Measurements from ENCODE around the gene EPS8L3. TPM values are rescaled to one million over a fixed set of nuclear protein-coding genes. Genes with fewer than 3 reads are reported as not detected.

The EPS8L3 gene
- total RNA-seq, 2 experiments from 2014 or later: not detected

DNA sequence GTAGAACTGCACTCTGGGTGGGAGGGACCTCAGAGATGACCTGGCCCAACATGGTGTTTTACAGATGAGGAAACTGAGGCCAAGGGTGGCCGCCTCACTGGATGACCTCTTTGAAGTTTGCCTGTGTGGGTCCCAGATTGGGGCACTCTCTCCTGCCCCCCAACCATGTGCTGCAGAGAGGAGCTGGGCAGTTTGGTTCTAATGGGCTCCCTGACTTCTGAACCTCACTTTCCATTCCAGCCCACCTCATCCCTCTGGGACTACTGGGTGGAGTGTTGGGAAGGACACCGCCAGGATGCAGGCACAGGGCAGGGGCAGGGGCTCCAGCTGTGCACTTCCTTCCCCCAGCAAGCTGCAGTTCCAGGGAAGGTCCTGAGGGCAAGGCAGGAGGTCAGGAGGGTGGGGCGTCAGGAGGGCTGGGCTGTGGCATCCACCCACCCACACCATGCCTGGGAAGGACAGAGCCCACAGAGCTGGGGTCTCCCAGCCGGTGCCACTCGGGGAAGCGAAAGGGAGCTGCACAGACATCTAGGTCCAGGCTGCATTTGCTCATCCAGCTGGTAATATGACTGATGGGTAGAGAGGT, 10.3 kb upstream of the EPS8L3 start:
- POLR2A ChIA-PET: interaction anchor here (0.6 to 4.1 kb wide), 5 partner anchors 38 to 211 kb away, joined by 3 to 45 read pairs (median 3); partner anchors contain the start of gene AHCYL1
- CTCF ChIA-PET: interaction anchor here (0.6 to 24.0 kb wide), 25 partner anchors 15 to 286 kb away, joined by 3 to 745 read pairs (median 3); partner anchors contain the start of genes AHCYL1, GNAI3 and GSTM1
- no peaks in the 10 kb centered on the region for H3K27me3 Mint-ChIP-seq
- intact Hi-C loops (cut with micrococcal nuclease): loop anchor here (1.0 kb wide), 1 partner anchor 131 kb away; no protein-coding TSS in a partner anchor
- no peaks in the 10 kb centered on the region for H3K9me3 Mint-ChIP-seq
- no peak overlapping the region for H3K4me3 Mint-ChIP-seq
- no peaks in the 10 kb centered on the region for H3K4me1 Mint-ChIP-seq (ENCODE audit: low read depth)
- no peaks in the 10 kb centered on the region for H3K36me3 Mint-ChIP-seq (ENCODE audit: low read depth)
- TF ChIP-seq, protein P1, sequence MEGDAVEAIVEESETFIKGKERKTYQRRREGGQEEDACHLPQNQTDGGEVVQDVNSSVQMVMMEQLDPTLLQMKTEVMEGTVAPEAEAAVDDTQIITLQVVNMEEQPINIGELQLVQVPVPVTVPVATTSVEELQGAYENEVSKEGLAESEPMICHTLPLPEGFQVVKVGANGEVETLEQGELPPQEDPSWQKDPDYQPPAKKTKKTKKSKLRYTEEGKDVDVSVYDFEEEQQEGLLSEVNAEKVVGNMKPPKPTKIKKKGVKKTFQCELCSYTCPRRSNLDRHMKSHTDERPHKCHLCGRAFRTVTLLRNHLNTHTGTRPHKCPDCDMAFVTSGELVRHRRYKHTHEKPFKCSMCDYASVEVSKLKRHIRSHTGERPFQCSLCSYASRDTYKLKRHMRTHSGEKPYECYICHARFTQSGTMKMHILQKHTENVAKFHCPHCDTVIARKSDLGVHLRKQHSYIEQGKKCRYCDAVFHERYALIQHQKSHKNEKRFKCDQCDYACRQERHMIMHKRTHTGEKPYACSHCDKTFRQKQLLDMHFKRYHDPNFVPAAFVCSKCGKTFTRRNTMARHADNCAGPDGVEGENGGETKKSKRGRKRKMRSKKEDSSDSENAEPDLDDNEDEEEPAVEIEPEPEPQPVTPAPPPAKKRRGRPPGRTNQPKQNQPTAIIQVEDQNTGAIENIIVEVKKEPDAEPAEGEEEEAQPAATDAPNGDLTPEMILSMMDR (IDR thresholded peaks at IDR 0.05): peak; percentile 10
- H3K27ac Mint-ChIP-seq: no peak overlapping the region
- ATAC-seq (no peak), DNase-seq (no peak)

DNA sequence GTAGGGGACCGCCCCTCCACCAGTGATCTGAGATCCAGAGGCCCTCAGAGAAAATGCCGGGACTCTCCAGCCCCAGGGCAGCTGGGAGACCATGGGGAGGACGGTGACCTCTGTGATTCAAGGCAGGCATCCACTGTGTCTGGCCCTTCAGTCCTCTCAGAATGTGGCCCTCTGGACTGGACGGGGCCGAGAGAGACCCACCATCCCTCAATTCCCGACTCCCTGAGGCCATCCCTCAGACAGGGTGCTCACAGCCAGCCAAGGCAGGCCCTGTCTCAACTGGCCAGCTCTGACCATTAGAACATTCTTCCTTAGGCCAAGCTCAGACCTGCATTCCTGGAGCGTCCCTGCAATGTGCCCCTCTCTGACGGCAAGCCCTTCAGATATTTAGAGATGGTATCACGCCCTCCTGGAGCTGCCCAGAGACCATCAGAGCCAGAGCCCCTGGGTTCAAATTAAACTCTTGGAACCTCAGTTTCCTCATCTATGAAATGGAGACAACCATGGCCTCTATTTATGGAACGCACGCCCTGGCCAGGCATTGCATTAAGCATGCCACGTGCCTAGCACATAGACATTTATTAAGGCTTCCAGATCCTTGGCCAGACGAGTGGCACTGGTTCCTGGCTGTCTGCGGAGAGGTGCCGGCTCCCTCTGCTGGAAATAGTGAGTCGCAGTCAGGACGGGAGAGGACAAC, 9.6 kb upstream of the EPS8L3 start:
- H3K9me3 Mint-ChIP-seq: no peaks in the 10 kb centered on the region

DNA sequence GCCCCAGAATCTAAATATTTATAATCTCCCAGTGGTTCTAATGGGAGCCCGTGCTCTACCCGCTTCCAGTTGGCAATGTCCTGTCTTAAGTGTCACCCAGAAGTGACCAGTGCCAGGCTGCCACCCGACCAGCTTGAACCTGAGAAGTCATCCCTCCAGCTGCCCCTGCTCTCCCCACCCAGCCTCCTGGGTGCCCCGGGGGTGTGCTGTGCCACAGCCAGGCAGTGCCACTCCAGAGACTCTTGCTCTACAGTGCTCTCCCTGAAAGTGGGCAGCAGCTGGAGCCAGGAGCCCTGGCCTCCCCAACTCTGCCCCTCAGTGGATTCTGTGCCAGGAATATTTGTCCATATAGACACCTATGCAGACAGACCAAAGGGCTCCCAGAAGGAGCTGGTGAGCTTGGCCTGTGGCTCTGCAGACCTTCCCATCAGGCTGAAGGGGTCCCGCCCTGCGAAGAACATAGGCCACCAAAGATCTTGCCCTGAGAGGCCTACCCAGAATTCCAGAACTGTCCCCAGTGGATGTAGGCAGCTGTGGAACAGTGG, 9.0 kb upstream of the EPS8L3 start:
- CTCF ChIA-PET: interaction anchor here (0.7 to 24.0 kb wide), 17 partner anchors 16 to 269 kb away, joined by 3 to 745 read pairs (median 4); partner anchors contain the start of genes AHCYL1 and GPR61
- H3K36me3 Mint-ChIP-seq (ENCODE audit: low read depth): no peaks in the 10 kb centered on the region
- TF ChIP-seq, protein P1 (IDR thresholded peaks at IDR 0.05): no peak
- H3K27ac Mint-ChIP-seq: no peak overlapping the region
- H3K9me3 Mint-ChIP-seq: no peaks in the 10 kb centered on the region
- DNase-seq (no peak), ATAC-seq (no peak)
- no peak overlapping the region for H3K4me3 Mint-ChIP-seq
- no peaks in the 10 kb centered on the region for H3K27me3 Mint-ChIP-seq
- H3K4me1 Mint-ChIP-seq (ENCODE audit: low read depth): no peaks in the 10 kb centered on the region
- intact Hi-C loops (cut with micrococcal nuclease): loop anchor here (1.0 kb wide), 1 partner anchor 129 kb away; no protein-coding TSS in a partner anchor
- POLR2A ChIA-PET: interaction anchor here (0.6 to 2.1 kb wide), 2 partner anchors 152 to 212 kb away, joined by 3 to 10 read pairs; partner anchors contain the start of gene AHCYL1

More for the DNA sequence above, 9.6 kb upstream of the EPS8L3 start:
- peak; percentile 84 for DNase-seq
- ATAC-seq: peak; percentile 86
- H3K27me3 Mint-ChIP-seq: no peaks in the 10 kb centered on the region
- TF ChIP-seq, protein P1 (IDR thresholded peaks at IDR 0.05): peak; percentile 80
- intact Hi-C loops (cut with micrococcal nuclease): loop anchor here (1.0 kb wide), 1 partner anchor 130 kb away; no protein-coding TSS in a partner anchor
- no peaks in the 10 kb centered on the region for H3K36me3 Mint-ChIP-seq (ENCODE audit: low read depth)
- no peaks in the 10 kb centered on the region for H3K4me1 Mint-ChIP-seq (ENCODE audit: low read depth)
- CTCF ChIA-PET: interaction anchor here (0.7 to 24.0 kb wide), 24 partner anchors 15 to 269 kb away, joined by 3 to 745 read pairs (median 4); partner anchors contain the start of genes AHCYL1, GNAI3 and GPR61
- H3K4me3 Mint-ChIP-seq: no peak overlapping the region
- POLR2A ChIA-PET: interaction anchor here (0.6 to 2.1 kb wide), 2 partner anchors 151 to 212 kb away, joined by 3 to 10 read pairs; partner anchors contain the start of gene AHCYL1
- H3K27ac Mint-ChIP-seq: no peak overlapping the region

DNA sequence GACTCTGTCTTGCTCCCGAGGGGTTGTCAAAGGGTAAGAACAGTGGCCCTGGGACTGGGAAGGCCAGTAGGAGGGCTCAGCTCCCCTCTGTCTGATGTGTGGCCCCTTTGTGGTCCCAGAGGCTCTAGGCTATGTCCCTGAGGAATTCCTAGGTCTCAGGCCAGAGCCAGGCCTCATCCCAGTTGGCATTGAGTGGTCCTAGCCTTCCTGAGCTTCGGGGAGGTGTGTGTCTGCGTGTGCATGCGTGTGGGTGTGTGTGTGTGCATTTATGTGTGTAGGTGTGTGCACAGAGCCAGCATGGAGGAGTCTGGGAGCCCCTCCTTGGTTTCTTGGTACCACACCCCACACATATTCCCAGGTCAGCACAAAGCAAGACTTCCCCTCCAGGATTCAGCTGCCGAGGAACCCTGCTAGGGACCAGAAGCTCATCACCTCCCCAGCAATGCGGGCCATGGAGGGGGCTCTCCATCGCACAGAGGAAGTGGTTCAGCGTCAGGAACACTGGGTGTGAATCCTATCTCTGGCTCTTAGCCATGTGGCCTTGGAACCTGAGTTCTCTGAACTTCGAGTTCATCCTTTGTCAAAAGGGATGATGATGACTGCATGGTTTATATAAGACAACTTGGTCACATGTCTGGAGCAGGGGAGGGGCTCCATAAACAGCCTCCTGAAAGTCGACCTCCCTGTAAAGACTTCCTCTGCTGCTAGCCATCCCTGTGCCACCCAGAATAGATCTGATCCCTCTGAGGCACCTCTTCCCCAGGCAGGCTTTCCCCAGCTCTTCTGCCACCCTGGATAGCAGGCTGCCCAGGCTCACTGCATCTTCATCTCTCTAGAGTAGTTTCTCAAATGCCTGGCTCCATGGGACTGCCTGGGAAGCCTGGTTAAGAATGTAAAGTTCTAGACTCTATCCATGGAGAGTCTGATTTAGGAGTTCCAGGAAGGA, 8.3 kb upstream of the EPS8L3 start:
- no peaks in the 10 kb centered on the region for H3K9me3 Mint-ChIP-seq
- no peak overlapping the region for H3K27ac Mint-ChIP-seq
- DNase-seq: no peak
- H3K27me3 Mint-ChIP-seq: no peaks in the 10 kb centered on the region
- POLR2A ChIA-PET: interaction anchor here (2.1 kb wide), 1 partner anchor 213 kb away, joined by 10 read pairs; the partner anchor contains the start of gene AHCYL1
- TF ChIP-seq, protein P1 (IDR thresholded peaks at IDR 0.05): no peak
- intact Hi-C loops (cut with micrococcal nuclease): loop anchor here (2.0 kb wide), 1 partner anchor 225 kb away; no protein-coding TSS in a partner anchor
- no peaks in the 10 kb centered on the region for H3K4me1 Mint-ChIP-seq (ENCODE audit: low read depth)
- CTCF ChIA-PET: interaction anchor here (1.0 to 24.0 kb wide), 13 partner anchors 17 to 270 kb away, joined by 3 to 745 read pairs (median 5); partner anchors contain the start of gene AHCYL1
- no peaks in the 10 kb centered on the region for H3K36me3 Mint-ChIP-seq (ENCODE audit: low read depth)
- H3K4me3 Mint-ChIP-seq: no peak overlapping the region
- ATAC-seq: no peak

All from activated CD8-positive, alpha-beta T cell treated with anti-CD3 and anti-CD28 coated beads for 36 hours (primary cell).